ENCODE results near the gene SELENOK. TPM values are rescaled to one million over a fixed set of nuclear protein-coding genes. Genes with fewer than 3 reads are reported as not detected.

The SELENOK gene
- total and polyA plus RNA-seq, 2 of the 4 experiments (the other 2 are of a cell fraction), result 35.5 to 37.1 TPM

DNA sequence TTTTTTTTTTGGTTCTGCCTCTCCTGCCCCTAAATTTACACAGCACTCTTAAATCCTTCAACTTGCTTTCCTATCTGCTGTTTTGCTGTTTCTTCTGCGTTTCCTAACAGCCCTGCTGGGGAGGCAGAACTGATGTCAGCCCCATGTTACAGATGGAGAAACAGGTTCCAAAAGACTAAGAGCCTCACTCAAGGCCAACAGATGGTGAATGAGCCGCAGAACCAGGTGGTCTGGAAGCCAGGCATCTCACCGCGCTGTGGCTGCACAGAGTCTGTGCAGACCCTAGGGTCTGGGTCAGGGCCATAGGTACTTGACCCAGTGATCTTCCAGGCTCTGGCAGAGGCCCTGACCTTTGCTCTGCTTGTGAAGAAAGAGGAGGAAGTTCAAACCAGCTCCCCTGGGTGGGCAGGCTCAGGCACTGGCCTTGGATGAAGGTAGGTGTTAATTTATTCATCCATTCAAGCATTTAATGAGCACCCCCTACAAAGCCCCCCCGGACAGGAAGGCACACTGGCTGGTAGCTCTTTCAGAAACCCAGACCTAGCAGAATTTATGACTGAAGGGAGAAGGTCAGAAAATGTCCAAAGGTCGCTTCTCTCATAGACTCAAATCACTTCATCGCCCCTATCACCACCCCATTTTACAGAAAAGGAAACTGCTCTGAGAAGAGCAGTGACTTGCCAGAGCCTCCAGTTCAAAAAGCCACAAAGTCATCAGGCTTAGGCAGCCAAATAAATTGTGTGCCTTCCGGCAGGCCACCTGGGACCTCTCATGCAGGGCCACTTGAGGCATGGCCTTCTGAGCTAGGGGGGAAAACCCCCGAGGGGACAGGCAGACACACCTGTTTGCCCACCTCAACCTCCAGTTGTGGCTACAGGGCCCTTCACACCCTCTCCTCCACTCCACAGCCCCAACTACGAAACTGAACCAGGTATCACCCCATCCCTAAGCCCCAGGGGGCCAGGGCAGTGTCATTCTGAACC lies 48.2 kb downstream of the SELENOK start:
- Histone ChIP-seq H3K56ac (ENCODE audit: extremely low read depth, insufficient read depth, low read length) (no peak overlapping the region), H4K91ac (ENCODE audit: insufficient read depth, low read depth, low read length) (no peak overlapping the region), H2BK5ac (ENCODE audit: low read depth, low read length, poor library complexity, severe bottlenecking) (no peak overlapping the region), H3K9ac (ENCODE audit: low read depth, low read length) (no peak overlapping the region), H3K18ac (ENCODE audit: low read depth, low read length) (no peak overlapping the region), H2BK20ac (ENCODE audit: low read depth, low read length) (no peak overlapping the region), H3K4me3 (ENCODE audit: insufficient read depth, low read depth, low read length) (no peak overlapping the region), H3K14ac (replicated peaks; ENCODE audit: low read depth, low read length) (no peak overlapping the region), H2AK5ac (ENCODE audit: low read depth, low read length) (no peak overlapping the region), H3K79me1 (ENCODE audit: low read depth in 1 of 2, low read length in 2 of 2) (no peaks in the 10 kb centered on the region), H3K23ac (ENCODE audit: low read depth, low read length) (no peak overlapping the region), H3K27me3 (ENCODE audit: control insufficient read depth, insufficient read depth, low read length) (peaks cover 52% of the 10 kb centered on the region), H3K4me2 (ENCODE audit: low read depth, low read length) (no peak overlapping the region), H4K8ac (ENCODE audit: low read depth in 2 of 2, low read length in 2 of 2) (no peak overlapping the region), H3K36me3 (ENCODE audit: control insufficient read depth, insufficient read depth, low read length) (no peaks in the 10 kb centered on the region), H3K27ac (ENCODE audit: insufficient read depth, low read length) (no peak overlapping the region), H3K9me1 (ENCODE audit: insufficient read depth, low read length) (no peaks in the 10 kb centered on the region), H4K5ac (ENCODE audit: low read depth, low read length) (no peak overlapping the region), H2AFZ (replicated peaks; ENCODE audit: low read length, poor library complexity) (no peak overlapping the region), H2AK9ac (replicated peaks; ENCODE audit: low read depth, low read length, poor library complexity) (no peak overlapping the region), H4K20me1 (ENCODE audit: insufficient read depth, low read length) (no peaks in the 10 kb centered on the region), H2BK120ac (ENCODE audit: low read depth, low read length) (no peak overlapping the region), H3K4ac (ENCODE audit: low read depth, low read length) (no peak overlapping the region), H3K4me1 (ENCODE audit: control insufficient read depth, insufficient read depth, low read length) (no peaks in the 10 kb centered on the region; the same call in 1 of the 2 replicates), H2BK15ac (ENCODE audit: low read depth, low read length) (no peak overlapping the region), H3K9me3 (ENCODE audit: control insufficient read depth, insufficient read depth, low read length) (peaks cover 3% of the 10 kb centered on the region; the same call in 1 of the 2 replicates)
- BruUV-seq (replicated peaks), result no TSS peak
- ChIA-PET CTCF (no interaction called here), POLR2A (ENCODE audit: unreplicated experiment) (no interaction called here)
- in situ Hi-C loops (cut with MboI; ENCODE audit: low sequenced_read_pairs) (no loop called here), dilution Hi-C loops (cut with HindIII; ENCODE audit: low sequenced_read_pairs, unreplicated experiment) (no loop called here), intact Hi-C loops (cut with micrococcal nuclease) (no loop called here)
- DNase-seq, result no peak
- TF ChIP-seq POLR2A (IDR thresholded peaks at IDR 0.05; ENCODE audit: low read depth, low read length) (no peak), MAZ (IDR thresholded peaks at IDR 0.05; ENCODE audit: borderline replicate concordance, low read depth, low read length) (no peak), NFE2L2 (IDR thresholded peaks at IDR 0.05; ENCODE audit: low read depth, low read length) (no peak)
- no peak for ATAC-seq (ENCODE audit: low read depth)
- WGBS, 2 experiments (ENCODE audit: extremely low coverage in 2 of 2, insufficient read length in 1 of 2), result 90% methylated on average over 2 of the region's 10 CpGs; no CpG with 5 or more reads in 1 of the 2 experiments

Measured in IMR-90 (cell line).